ENCODE results near the gene STAG1. TPM values are rescaled to one million over a fixed set of nuclear protein-coding genes. Genes with fewer than 3 reads are reported as not detected.
"Not testable (repeated sequence)": the region's sequence is repeated elsewhere in the genome, so short reads cannot be mapped to it uniquely, and the experiment has no call there.

The STAG1 gene
- total RNA-seq, 2 experiments from 2014 or later, result 51.9 to 52.1 TPM

- ChIA-PET POLR2A (no interaction called here), CTCF (no interaction called here)
These were observed 127.8 kb downstream of the STAG1 start for GRCh38 chr3:136624371-136624770.

GRCh38 chr3:136621628-136622027 lies 130.6 kb downstream of the STAG1 start:
- POLR2A ChIA-PET, result no interaction called here
- CTCF ChIA-PET, result no interaction called here

GRCh38 chr3:136620436-136620835 lies 131.7 kb downstream of the STAG1 start:
- ChIA-PET CTCF (no interaction called here), POLR2A (no interaction called here)

GRCh38 chr3:136617969-136618525 lies 134.1 kb downstream of the STAG1 start:
- POLR2A ChIA-PET, CTCF ChIA-PET: not testable (repeated sequence)

- ChIA-PET POLR2A (no interaction called here), CTCF (no interaction called here)
These were observed 135.0 kb downstream of the STAG1 start for GRCh38 chr3:136617198-136617597.

- ChIA-PET POLR2A (no interaction called here), CTCF (no interaction called here)
These were observed 139.7 kb downstream of the STAG1 start for GRCh38 chr3:136612512-136612911.

- CTCF ChIA-PET, result no interaction called here
These were observed 145.2 kb downstream of the STAG1 start for GRCh38 chr3:136606990-136607389.

GRCh38 chr3:136606216-136606615 lies 146.0 kb downstream of the STAG1 start:
- CTCF ChIA-PET, result interaction anchor here (1.0 kb wide), 1 partner anchor 146 kb away, joined by 3 read pairs; no protein-coding TSS in a partner anchor
- POLR2A ChIA-PET, result not testable (repeated sequence)

More at GRCh38 chr3:136606990-136607389, 145.2 kb downstream of the STAG1 start:
- POLR2A ChIA-PET, result no interaction called here

- POLR2A ChIA-PET, result no interaction called here
These were observed 147.2 kb downstream of the STAG1 start for GRCh38 chr3:136604961-136605360.

GRCh38 chr3:136602818-136603217 lies 149.4 kb downstream of the STAG1 start:
- ChIA-PET CTCF (no interaction called here), POLR2A (no interaction called here)

More at GRCh38 chr3:136604961-136605360, 147.2 kb downstream of the STAG1 start:
- CTCF ChIA-PET, result interaction anchor here (1.0 kb wide), 1 partner anchor 148 kb away, joined by 3 read pairs; no protein-coding TSS in a partner anchor

- POLR2A ChIA-PET, result no interaction called here
- CTCF ChIA-PET, result no interaction called here
These were observed 156.1 kb downstream of the STAG1 start for GRCh38 chr3:136595913-136596697.

GRCh38 chr3:136586580-136586979 lies 165.6 kb downstream of the STAG1 start:
- POLR2A ChIA-PET, result no interaction called here
- CTCF ChIA-PET, result interaction anchor here (0.6 kb wide), 1 partner anchor 179 kb away, joined by 3 read pairs; no protein-coding TSS in a partner anchor

GRCh38 chr3:136584728-136585127 lies 167.4 kb downstream of the STAG1 start:
- CTCF ChIA-PET, result no interaction called here
- POLR2A ChIA-PET, result no interaction called here

- ChIA-PET CTCF (no interaction called here), POLR2A (no interaction called here)
These were observed 168.4 kb downstream of the STAG1 start for GRCh38 chr3:136583823-136584222.

GRCh38 chr3:136577791-136578190 lies 174.4 kb downstream of the STAG1 start:
- POLR2A ChIA-PET, result no interaction called here
- CTCF ChIA-PET, result no interaction called here

GRCh38 chr3:136576279-136577009 lies 175.7 kb downstream of the STAG1 start:
- CTCF ChIA-PET, result no interaction called here
- POLR2A ChIA-PET, result no interaction called here

GRCh38 chr3:136567599-136568188 lies 184.5 kb downstream of the STAG1 start:
- POLR2A ChIA-PET, result no interaction called here
- CTCF ChIA-PET, result no interaction called here

- CTCF ChIA-PET, POLR2A ChIA-PET: not testable (repeated sequence)
These were observed 187.2 kb downstream of the STAG1 start for GRCh38 chr3:136564962-136565361.

- ChIA-PET POLR2A (interaction anchor here (0.7 kb wide), 1 partner anchor 15 kb away, joined by 3 read pairs; no protein-coding TSS in a partner anchor), CTCF (no interaction called here)
These were observed 190.2 kb downstream of the STAG1 start for GRCh38 chr3:136562026-136562425.

- CTCF ChIA-PET, result no interaction called here
- POLR2A ChIA-PET, result no interaction called here
These were observed 192.3 kb downstream of the STAG1 start for GRCh38 chr3:136559896-136560295.

GRCh38 chr3:136549461-136549860 lies 202.7 kb downstream of the STAG1 start:
- CTCF ChIA-PET, POLR2A ChIA-PET: not testable (repeated sequence)
